Choroid plexus epithelial cell (primary cell): ENCODE results near the gene PYDC1.

Experiments
- DNase-seq: peaks from one replicate; pipeline ENCODE4 v3.0.0-alpha.2; 2010; ENCODE audit warnings: low read depth
- H3K4me3 ChIP-seq: 2 replicates; pipeline ENCODE4 v1.5.1; 2011; ENCODE audit warnings: low read depth, mild to moderate bottlenecking, control low read depth, low read length, moderate library complexity
- CTCF ChIP-seq: conservative IDR thresholded peaks from 2 replicates; pipeline ENCODE4 v1.5.1; 2011; ENCODE audit warnings: low read depth, mild to moderate bottlenecking, control low read depth, inconsistent platforms, low read length, moderate library complexity

PYDC1 gene

DNA sequence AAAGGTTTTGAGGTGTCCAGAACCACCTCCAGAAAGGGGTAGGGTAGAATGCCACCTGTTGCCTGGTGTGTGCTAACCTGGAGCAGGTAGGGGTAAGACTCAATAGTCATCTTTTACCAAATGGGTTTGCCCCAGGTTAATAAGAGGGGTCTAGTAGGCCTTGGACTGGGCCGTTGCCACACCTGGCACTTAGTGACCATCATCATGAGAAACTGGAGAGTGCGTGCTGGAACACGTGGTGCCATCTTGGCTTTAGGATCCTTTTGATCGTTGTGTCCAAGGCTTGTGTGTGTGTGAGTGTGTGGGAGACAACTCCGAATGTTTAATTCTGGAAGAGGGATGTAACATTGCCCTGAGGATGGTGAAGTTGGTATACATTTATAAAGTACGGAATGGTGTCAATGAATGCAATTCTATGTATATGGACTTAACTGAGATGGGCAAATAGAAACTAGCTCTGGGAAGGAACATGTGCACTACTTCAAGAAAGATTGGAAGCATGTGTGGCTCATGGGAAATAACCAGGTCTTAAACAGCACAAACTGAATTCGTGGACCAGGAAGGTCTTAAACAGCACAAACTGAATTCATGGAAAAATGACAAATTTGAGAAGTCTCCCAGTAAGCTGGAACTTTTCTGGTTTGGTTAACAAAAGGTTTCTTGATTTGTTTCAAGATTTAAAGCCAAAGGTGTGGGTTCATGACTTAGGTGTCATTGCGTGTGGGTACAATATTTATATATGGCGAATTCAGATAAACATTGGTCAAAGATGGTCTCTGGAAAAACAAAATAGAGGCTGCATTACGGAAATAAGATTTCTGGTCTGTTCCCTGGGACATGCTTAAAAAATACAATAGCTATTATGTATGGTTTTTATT, 29.8 kb downstream of the PYDC1 start:
- no peak overlapping the region for H3K4me3 ChIP-seq
- TF ChIP-seq CTCF: no peak
- DNase-seq: no peak

DNA sequence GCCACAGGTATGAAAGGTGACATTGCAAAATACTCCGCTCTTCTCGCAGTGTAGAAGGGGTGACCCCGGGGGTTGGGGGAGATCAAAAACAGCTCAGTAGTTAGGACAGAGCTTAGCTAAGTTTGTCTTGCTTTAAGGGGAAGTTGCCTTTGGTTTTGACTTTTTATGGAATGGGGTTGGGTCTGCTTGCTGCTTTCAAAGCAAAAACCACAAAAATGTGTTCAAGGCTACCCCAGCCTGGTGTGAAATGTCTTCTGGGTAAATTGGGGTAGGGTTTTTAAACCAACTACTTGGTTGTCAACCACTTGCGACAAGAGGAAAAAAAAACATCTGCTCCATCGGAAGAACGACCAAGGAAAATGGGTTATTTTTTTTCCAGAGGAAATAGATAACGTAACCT, 30.8 kb downstream of the PYDC1 start:
- H3K4me3 ChIP-seq: no peak overlapping the region
- peak; percentile 23 for DNase-seq
- TF ChIP-seq CTCF: no peak

DNA sequence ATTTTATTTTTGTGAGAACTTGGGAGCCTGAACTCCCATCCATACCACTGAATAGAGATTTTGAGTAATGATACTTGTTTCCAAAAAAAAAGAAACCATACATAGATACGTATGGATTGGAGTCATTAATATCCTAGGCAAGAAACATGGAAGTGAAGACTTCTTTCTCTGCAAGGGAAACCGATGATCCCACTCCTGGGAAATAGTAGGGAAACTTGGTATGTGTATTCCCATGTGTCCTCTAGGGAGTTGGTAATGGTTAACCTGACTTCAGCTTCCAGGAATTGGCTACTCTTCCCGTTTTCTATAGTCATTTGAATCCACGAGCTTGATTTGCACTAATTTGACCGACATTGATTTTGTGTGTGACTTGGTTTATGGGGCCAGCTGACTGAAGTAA, 31.6 kb downstream of the PYDC1 start:
- no peak for TF ChIP-seq CTCF
- DNase-seq: no peak
- no peak overlapping the region for H3K4me3 ChIP-seq

GRCh38 chr16:31184888-31185287, 32.0 kb downstream of the PYDC1 start:
- TF ChIP-seq CTCF: no peak
- DNase-seq: no peak
- H3K4me3 ChIP-seq: no peak overlapping the region

DNA sequence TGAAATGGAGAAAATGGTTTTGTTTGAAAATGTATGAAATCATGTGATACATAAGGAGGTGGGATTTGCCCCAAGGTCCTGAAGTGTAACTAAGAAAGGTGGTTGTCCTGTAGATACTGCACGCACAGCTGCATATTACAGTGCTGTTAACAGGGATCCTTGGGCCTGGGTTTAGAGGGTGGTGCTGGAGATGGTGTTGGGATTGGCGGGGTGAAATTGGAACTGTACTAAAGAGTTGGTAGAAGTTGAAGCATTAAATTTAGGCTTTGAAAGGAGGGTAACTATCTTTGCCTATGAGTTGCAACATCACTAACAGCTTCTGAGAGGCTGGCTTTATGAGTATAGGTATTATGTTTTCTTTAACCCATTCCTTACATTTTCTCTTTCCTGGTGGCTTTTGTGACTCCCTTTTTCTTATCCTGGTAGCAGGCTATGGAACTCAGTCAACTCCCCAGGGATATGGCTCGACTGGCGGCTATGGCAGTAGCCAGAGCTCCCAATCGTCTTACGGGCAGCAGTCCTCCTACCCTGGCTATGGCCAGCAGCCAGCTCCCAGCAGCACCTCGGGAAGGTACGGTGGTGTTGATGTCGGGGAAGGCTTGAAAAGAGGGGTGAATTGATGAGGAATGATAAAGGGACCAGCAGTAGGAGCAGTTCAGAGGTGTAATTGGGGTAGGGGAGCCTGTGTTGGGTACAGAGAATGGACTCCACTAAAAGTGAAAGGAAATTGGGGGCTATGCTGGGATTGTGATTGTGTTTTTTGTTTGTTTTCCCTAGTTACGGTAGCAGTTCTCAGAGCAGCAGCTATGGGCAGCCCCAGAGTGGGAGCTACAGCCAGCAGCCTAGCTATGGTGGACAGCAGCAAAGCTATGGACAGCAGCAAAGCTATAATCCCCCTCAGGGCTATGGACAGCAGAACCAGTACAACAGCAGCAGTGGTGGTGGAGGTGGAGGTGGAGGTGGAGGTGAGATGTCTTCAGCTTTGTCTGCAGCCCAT, 33.2 kb downstream of the PYDC1 start:
- H3K4me3 ChIP-seq: peak overlapping the region; percentile 18
- no peak for TF ChIP-seq CTCF
- peak; percentile 20 for DNase-seq

GRCh38 chr16:31182391-31182790, 34.5 kb downstream of the PYDC1 start:
- peak; percentile 41 for DNase-seq
- peak overlapping the region; percentile 98 for H3K4me3 ChIP-seq

More at GRCh38 chr16:31182391-31182790, 34.5 kb downstream of the PYDC1 start:
- TF ChIP-seq CTCF: no peak
